Posterior cingulate gyrus (tissue), 11 donors: ENCODE data around the gene TTBK1.

Source experiments
- DNase-seq, 10 donors: peaks; one replicate each; pipeline versions ENCODE4 v3.0.0 to v3.0.0-alpha.2; 2020 to 2021; ENCODE audit warnings: mixed read lengths in 3 of 10
- intact Hi-C: fragments of 100-400 bp; cut with DNase I; formaldehyde crosslinking; loops from one replicate; pipeline ENCODE4 v1.15.1; 2023

Gene TTBK1

GRCh38 chr6:43242908-43243663 lies at the start of gene TTBK1:
Gene TTBK1, plus strand, starts transcription at chr6:43243481. Its CDS starts 3,180 bp downstream, at chr6:43246661.
- intact Hi-C loops: loop anchor here (10.0 kb wide), 1 partner anchor 68 kb away; the partner anchor contains the start of gene SRF

GRCh38 chr6:43193929-43194328 lies 49.4 kb upstream of the TTBK1 start:
- intact Hi-C loops: no loop called here
- DNase-seq: peak in 1 of 10 donors; percentile 7

More at GRCh38 chr6:43242908-43243663, at the start of gene TTBK1:
- peak; percentile 29 to 96 (median 72) for DNase-seq

- DNase-seq: no peak
- intact Hi-C loops: no loop called here
These were observed 46.9 kb upstream of the TTBK1 start for GRCh38 chr6:43196337-43196736.

- intact Hi-C loops: no loop called here
- DNase-seq: peak in 2 of 10 donors; percentile 43 to 53
These were observed 43.4 kb upstream of the TTBK1 start for GRCh38 chr6:43199912-43200311.

GRCh38 chr6:43200541-43200940 lies 42.7 kb upstream of the TTBK1 start:
- intact Hi-C loops: no loop called here
- peak in 2 of 10 donors; percentile 38 to 54 for DNase-seq

DNA sequence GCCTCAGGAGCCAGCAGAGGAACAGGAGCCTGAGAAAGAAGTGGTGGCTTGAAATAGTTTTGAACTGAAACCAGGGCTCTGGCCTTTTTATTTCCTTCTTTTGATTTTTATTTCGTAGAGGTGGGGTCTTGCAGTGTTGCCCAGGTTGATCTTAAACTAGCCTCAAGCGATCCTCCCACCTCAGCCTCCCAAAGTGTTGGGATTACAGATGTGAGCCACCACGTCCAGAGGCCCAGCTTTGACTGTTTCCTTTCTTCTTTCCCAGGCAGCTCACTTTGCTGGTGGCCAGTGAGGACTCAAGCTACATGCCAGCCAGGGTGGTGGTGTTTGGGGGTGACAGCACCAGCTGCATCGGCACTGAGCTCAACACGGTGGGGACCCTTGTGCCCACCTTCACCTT lies 40.8 kb upstream of the TTBK1 start:
- DNase-seq: peak in 2 of 10 donors; percentile 31 to 43
- intact Hi-C loops: no loop called here

DNA sequence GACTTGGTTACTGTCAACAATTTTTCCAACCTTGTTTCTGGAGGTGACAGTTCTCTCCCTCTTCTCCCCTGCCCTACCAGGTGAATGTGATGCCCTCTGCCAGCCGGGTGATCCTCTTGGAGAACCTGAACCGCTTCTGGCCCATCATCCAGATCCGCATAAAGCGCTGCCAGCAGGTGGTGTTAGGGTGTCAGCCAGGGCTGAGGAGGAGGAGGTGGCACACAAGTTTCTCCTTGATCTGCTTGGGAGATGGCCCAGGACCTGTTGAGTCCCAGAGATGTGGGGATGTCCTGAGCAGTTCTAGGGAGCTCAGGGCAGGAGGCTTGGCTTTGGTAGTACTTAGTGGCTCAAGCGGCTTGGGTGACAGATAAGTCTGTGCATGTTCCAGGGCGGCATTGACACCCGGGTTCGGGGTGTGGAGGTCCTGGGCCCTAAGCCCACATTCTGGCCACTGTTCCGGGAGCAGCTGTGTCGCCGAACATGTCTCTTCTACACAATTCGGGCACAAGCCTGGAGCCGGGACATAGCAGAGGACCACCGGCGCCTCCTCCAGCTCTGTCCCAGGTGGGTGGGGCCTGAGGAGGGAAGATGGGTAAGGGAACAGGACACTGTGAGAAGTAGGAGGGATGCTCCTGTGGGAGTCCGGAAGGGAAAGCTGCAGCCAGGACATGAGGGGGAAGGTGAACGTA lies 40.1 kb upstream of the TTBK1 start:
- peak in 1 of 10 donors; percentile 57 for DNase-seq
- intact Hi-C loops: no loop called here

DNA sequence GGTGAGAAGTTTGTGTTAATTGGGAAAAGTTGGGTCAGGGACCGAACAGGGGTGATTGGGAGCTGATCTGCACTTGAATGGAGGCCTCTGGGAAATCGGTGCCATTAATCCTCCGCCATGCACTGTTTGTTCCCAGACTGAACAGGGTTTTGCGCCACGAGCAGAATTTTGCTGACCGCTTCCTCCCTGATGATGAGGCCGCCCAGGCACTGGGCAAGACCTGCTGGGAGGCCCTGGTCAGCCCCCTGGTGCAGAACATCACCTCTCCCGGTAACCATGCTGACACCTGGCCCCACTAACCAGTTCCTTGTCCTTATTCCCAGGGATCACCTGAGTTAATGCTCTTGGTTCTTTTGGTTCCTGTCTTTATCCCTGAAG lies 39.6 kb upstream of the TTBK1 start:
- peak in 1 of 10 donors; percentile 57 for DNase-seq
- intact Hi-C loops: no loop called here

- DNase-seq: peak in 1 of 10 donors; percentile 49
These were observed 38.8 kb upstream of the TTBK1 start for GRCh38 chr6:43204271-43205105.

DNA sequence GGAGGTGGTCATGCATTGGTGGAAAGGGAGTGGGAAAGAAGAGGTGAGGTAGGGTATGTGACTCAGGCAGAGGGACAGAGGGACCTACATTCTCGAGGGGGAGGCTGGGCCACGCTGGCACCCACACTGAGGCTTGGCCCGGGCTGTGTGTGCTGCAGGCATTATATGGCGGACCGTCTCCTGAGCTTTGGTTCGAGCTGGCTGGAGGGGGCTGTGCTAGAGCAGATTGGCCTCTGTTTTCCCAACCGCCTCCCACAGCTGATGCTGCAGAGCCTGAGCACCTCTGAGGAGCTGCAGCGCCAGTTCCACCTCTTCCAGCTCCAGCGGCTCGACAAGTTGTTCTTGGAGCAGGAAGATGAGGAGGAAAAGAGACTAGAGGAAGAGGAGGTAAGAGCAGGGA lies 37.4 kb upstream of the TTBK1 start:
- intact Hi-C loops: no loop called here
- DNase-seq: peak in 1 of 10 donors; percentile 50

More at GRCh38 chr6:43204271-43205105, 38.8 kb upstream of the TTBK1 start:
- intact Hi-C loops: no loop called here

GRCh38 chr6:43207286-43207685 lies 36.0 kb upstream of the TTBK1 start:
- no peak for DNase-seq
- intact Hi-C loops: no loop called here

- DNase-seq: no peak
These were observed 31.3 kb upstream of the TTBK1 start for GRCh38 chr6:43211955-43212354.

DNA sequence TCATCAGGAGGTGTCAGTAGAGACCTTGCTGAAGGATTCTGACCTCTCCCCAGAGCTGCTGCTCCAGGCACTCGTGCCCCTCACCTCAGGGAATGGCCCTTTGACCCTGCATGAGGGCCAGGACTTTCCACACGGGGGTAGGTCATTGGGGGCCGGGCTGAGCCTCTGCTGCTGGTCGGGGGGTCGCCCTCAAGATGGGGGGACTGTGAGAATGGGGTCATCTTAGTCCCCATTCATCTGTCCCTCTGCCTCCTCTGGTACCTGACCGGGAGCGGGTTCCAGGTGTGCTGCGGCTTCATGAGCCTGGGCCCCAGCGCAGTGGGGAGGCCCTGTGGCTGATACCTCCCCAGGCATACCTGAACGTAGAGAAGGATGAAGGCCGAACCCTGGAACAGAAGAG lies 29.9 kb upstream of the TTBK1 start:
- peak in 1 of 10 donors; percentile 37 for DNase-seq
- intact Hi-C loops: no loop called here

More at GRCh38 chr6:43211955-43212354, 31.3 kb upstream of the TTBK1 start:
- intact Hi-C loops: no loop called here

- DNase-seq: peak in 2 of 10 donors; percentile 43 to 52
- intact Hi-C loops: no loop called here
These were observed 28.2 kb upstream of the TTBK1 start for GRCh38 chr6:43215066-43215465.

DNA sequence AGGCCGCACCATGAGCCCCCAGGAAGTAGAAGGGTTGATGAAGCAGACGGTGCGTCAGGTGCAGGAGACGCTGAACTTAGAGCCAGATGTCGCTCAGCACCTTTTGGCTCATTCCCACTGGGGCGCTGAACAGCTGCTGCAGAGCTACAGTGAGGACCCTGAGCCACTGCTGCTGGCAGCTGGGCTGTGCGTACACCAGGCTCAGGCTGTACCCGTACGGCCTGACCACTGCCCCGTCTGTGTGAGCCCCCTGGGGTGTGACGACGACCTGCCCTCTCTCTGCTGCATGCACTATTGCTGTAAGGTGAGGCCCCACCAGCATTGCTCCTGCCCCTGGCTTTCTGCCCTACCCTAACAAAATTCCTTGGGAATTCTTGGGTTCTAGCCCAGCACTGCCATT lies 27.1 kb upstream of the TTBK1 start:
- intact Hi-C loops: no loop called here
- DNase-seq: peak in 2 of 10 donors; percentile 17 to 73

GRCh38 chr6:43217351-43217750 lies 25.9 kb upstream of the TTBK1 start:
- intact Hi-C loops: no loop called here
- DNase-seq: no peak

DNA sequence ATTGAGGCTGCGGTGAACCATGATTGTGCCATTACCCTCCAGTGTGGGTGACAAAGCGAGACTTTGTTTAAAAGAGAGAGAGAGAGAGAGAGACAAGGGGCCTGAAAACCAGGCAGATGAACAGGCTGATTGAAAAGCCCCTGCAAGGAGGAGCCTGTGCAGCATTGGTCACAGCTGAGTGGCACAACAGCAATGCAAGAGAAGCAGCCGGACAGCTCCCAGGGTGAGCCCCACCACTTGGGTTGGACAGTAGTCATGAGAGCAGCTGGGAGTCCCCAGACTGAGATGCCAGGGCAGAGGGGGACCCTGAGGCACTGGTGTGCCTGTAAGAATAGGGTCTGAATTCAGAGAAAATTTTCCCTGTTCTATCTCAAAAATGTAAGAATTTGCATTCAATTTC lies 24.2 kb upstream of the TTBK1 start:
- intact Hi-C loops: no loop called here
- DNase-seq: peak in 2 of 10 donors; percentile 41 to 82

GRCh38 chr6:43219814-43220213 lies 23.5 kb upstream of the TTBK1 start:
- intact Hi-C loops: no loop called here
- peak in 1 of 10 donors; percentile 12 for DNase-seq

DNA sequence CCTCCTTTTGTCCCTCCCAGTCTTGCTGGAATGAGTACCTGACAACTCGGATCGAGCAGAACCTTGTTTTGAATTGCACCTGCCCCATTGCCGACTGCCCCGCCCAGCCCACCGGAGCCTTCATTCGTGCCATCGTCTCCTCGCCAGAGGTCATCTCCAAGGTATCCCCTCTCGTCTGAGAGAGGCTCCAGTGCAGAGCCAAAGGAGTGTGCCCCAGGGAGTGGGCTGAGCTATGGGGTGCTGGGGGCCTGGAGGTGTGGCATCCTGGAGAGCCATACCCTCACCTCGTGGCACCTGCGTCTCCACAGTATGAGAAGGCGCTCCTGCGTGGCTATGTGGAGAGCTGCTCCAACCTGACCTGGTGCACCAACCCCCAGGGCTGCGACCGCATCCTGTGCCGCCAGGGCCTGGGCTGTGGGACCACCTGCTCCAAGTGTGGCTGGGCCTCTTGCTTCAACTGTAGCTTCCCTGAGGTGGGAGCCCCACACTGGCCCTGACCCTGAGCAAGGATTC lies 22.8 kb upstream of the TTBK1 start:
- intact Hi-C loops: no loop called here
- peak in 3 of 10 donors; percentile 69 to 84 (median 77) for DNase-seq
